ENCODE results near the gene PLGRKT.

Gene PLGRKT

DNA sequence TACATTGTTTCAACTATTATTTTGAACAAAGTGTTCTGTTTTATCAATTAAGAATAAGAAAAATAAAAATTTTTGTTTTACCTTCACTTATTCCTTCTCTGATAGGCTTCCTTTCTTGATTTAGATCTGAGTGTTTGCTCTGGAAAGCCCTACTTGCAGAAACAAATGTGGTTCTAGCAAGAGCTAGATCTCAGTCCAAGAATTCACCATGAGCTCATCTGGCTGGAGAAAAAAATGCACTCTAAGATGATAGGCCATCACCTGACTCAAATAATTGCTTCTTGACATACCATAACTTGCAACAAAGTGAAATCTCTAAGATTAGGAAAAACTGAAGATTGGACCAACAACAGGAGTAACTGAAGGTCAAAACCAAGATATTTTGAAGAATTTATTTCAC, 126.9 kb downstream of the PLGRKT start:
- no peak for DNase-seq (ENCODE audit: low read depth)

Data from activated T-helper 9 cell treated with anti-CD3 and anti-CD28 coated beads, Interleukin-2, amount 50 U/mL, for 16 hours (primary cell).